Fibroblast of lung (primary cell): ENCODE data around the gene TNFRSF21.

Source experiments
- CTCF ChIP-seq, 2 donors: IDR thresholded peaks in 1 of 2; conservative IDR thresholded peaks in 1 of 2; 1 replicate in 1 of 2; 2 replicates in 1 of 2; pipeline ENCODE4 v1.5.1; 2011 to 2012; ENCODE audit warnings: low read length in 2 of 2, control low read depth in 1 of 2, inconsistent platforms in 1 of 2, low read depth in 1 of 2, mild to moderate bottlenecking in 1 of 2
- EZH2 ChIP-seq: IDR thresholded peaks from 2 replicates; pipeline ENCODE4 v1.5.1; 2012; ENCODE audit warnings: low read length, control low read depth, mild to moderate bottlenecking; ENCODE audit errors: missing control alignments

- TF ChIP-seq CTCF (conservative IDR thresholded peaks at IDR 0.05 in 1 of 2, IDR thresholded peaks at IDR 0.05 in 1 of 2; ENCODE audit: low read depth in 1 of 2, low read length in 2 of 2) = no peak
- TF ChIP-seq EZH2 = no peak
Measured at GRCh38 chr6:47221565-47221964, 88.1 kb downstream of the TNFRSF21 start.
